Measurements from ENCODE around the gene ADARB1.

Gene ADARB1

GRCh38 chr21:45200031-45200430 is 125.7 kb downstream of the ADARB1 start:
- Histone ChIP-seq H3K9ac (ENCODE audit: low read length) (no peak overlapping the region), H3K27ac (ENCODE audit: low read depth, low read length) (no peak overlapping the region)

GRCh38 chr21:45200581-45201296 is 126.4 kb downstream of the ADARB1 start:
- Histone ChIP-seq H3K27me3 (ENCODE audit: control insufficient read depth, insufficient read depth, low read length) (no peaks in the 10 kb centered on the region), H3K27ac (ENCODE audit: low read depth, low read length) (no peak overlapping the region), H3K36me3 (ENCODE audit: control insufficient read depth, insufficient read depth, low read length) (peaks cover 4% of the 10 kb centered on the region), H3K9ac (ENCODE audit: low read length) (no peak overlapping the region), H3K4me3 (ENCODE audit: low read length) (no peak overlapping the region), H3K4me1 (ENCODE audit: control insufficient read depth, insufficient read depth, low read length) (peaks cover 2% of the 10 kb centered on the region)

More at GRCh38 chr21:45200031-45200430, 125.7 kb downstream of the ADARB1 start:
- Histone ChIP-seq H3K4me1 (ENCODE audit: control insufficient read depth, insufficient read depth, low read length) (no peaks in the 10 kb centered on the region), H3K36me3 (ENCODE audit: control insufficient read depth, insufficient read depth, low read length) (peaks cover 4% of the 10 kb centered on the region), H3K4me3 (ENCODE audit: low read length) (no peak overlapping the region), H3K27me3 (ENCODE audit: control insufficient read depth, insufficient read depth, low read length) (no peaks in the 10 kb centered on the region)

GRCh38 chr21:45202344-45202743 is 128.0 kb downstream of the ADARB1 start:
- H3K27ac ChIP-seq (ENCODE audit: low read depth, low read length): no peak overlapping the region
- peaks cover 4% of the 10 kb centered on the region for H3K36me3 ChIP-seq (ENCODE audit: control insufficient read depth, insufficient read depth, low read length)
- H3K4me3 ChIP-seq (ENCODE audit: low read length): no peak overlapping the region
- H3K9ac ChIP-seq (ENCODE audit: low read length): no peak overlapping the region
- peaks cover 2% of the 10 kb centered on the region for H3K4me1 ChIP-seq (ENCODE audit: control insufficient read depth, insufficient read depth, low read length)
- no peaks in the 10 kb centered on the region for H3K27me3 ChIP-seq (ENCODE audit: control insufficient read depth, insufficient read depth, low read length)

GRCh38 chr21:45202889-45203288 is 128.5 kb downstream of the ADARB1 start:
- Histone ChIP-seq H3K4me3 (ENCODE audit: low read length) (no peak overlapping the region), H3K27ac (ENCODE audit: low read depth, low read length) (no peak overlapping the region), H3K36me3 (ENCODE audit: control insufficient read depth, insufficient read depth, low read length) (peaks cover 4% of the 10 kb centered on the region), H3K9ac (ENCODE audit: low read length) (no peak overlapping the region), H3K4me1 (ENCODE audit: control insufficient read depth, insufficient read depth, low read length) (peaks cover 2% of the 10 kb centered on the region), H3K27me3 (ENCODE audit: control insufficient read depth, insufficient read depth, low read length) (no peaks in the 10 kb centered on the region)

- Histone ChIP-seq H3K4me3 (ENCODE audit: low read length) (no peak overlapping the region), H3K36me3 (ENCODE audit: control insufficient read depth, insufficient read depth, low read length) (peaks cover 4% of the 10 kb centered on the region), H3K9ac (ENCODE audit: low read length) (no peak overlapping the region), H3K4me1 (ENCODE audit: control insufficient read depth, insufficient read depth, low read length) (peaks cover 2% of the 10 kb centered on the region), H3K27ac (ENCODE audit: low read depth, low read length) (no peak overlapping the region), H3K27me3 (ENCODE audit: control insufficient read depth, insufficient read depth, low read length) (no peaks in the 10 kb centered on the region)
Observed at GRCh38 chr21:45203983-45204382, 129.6 kb downstream of the ADARB1 start.

- H3K9ac ChIP-seq (ENCODE audit: low read length): no peak overlapping the region
- no peak overlapping the region for H3K27ac ChIP-seq (ENCODE audit: low read depth, low read length)
- no peaks in the 10 kb centered on the region for H3K27me3 ChIP-seq (ENCODE audit: control insufficient read depth, insufficient read depth, low read length)
- peaks cover 2% of the 10 kb centered on the region for H3K4me1 ChIP-seq (ENCODE audit: control insufficient read depth, insufficient read depth, low read length)
- H3K36me3 ChIP-seq (ENCODE audit: control insufficient read depth, insufficient read depth, low read length): peaks cover 4% of the 10 kb centered on the region
- no peak overlapping the region for H3K4me3 ChIP-seq (ENCODE audit: low read length)
Observed at GRCh38 chr21:45204395-45204794, 130.0 kb downstream of the ADARB1 start.

GRCh38 chr21:45207839-45208626 is 133.7 kb downstream of the ADARB1 start:
- Histone ChIP-seq H3K9ac (ENCODE audit: low read length) (no peak overlapping the region), H3K36me3 (ENCODE audit: control insufficient read depth, insufficient read depth, low read length) (peaks cover 8% of the 10 kb centered on the region), H3K4me1 (ENCODE audit: control insufficient read depth, insufficient read depth, low read length) (peaks cover 2% of the 10 kb centered on the region), H3K27me3 (ENCODE audit: control insufficient read depth, insufficient read depth, low read length) (no peaks in the 10 kb centered on the region), H3K4me3 (ENCODE audit: low read length) (no peak overlapping the region), H3K27ac (ENCODE audit: low read depth, low read length) (no peak overlapping the region)

GRCh38 chr21:45208627-45208951 is 134.2 kb downstream of the ADARB1 start:
- no peaks in the 10 kb centered on the region for H3K27me3 ChIP-seq (ENCODE audit: control insufficient read depth, insufficient read depth, low read length)
- peaks cover 8% of the 10 kb centered on the region for H3K36me3 ChIP-seq (ENCODE audit: control insufficient read depth, insufficient read depth, low read length)
- no peak overlapping the region for H3K27ac ChIP-seq (ENCODE audit: low read depth, low read length)
- H3K4me3 ChIP-seq (ENCODE audit: low read length): no peak overlapping the region
- H3K4me1 ChIP-seq (ENCODE audit: control insufficient read depth, insufficient read depth, low read length): peaks cover 2% of the 10 kb centered on the region
- H3K9ac ChIP-seq (ENCODE audit: low read length): no peak overlapping the region

GRCh38 chr21:45209046-45209445 is 134.7 kb downstream of the ADARB1 start:
- Histone ChIP-seq H3K4me1 (ENCODE audit: control insufficient read depth, insufficient read depth, low read length) (peaks cover 2% of the 10 kb centered on the region), H3K4me3 (ENCODE audit: low read length) (no peak overlapping the region), H3K27me3 (ENCODE audit: control insufficient read depth, insufficient read depth, low read length) (no peaks in the 10 kb centered on the region), H3K36me3 (ENCODE audit: control insufficient read depth, insufficient read depth, low read length) (peaks cover 8% of the 10 kb centered on the region), H3K27ac (ENCODE audit: low read depth, low read length) (no peak overlapping the region), H3K9ac (ENCODE audit: low read length) (no peak overlapping the region)

- Histone ChIP-seq H3K27me3 (ENCODE audit: control insufficient read depth, insufficient read depth, low read length) (no peaks in the 10 kb centered on the region), H3K27ac (ENCODE audit: low read depth, low read length) (no peak overlapping the region), H3K9ac (ENCODE audit: low read length) (no peak overlapping the region), H3K4me3 (ENCODE audit: low read length) (no peak overlapping the region), H3K36me3 (ENCODE audit: control insufficient read depth, insufficient read depth, low read length) (peaks cover 4% of the 10 kb centered on the region), H3K4me1 (ENCODE audit: control insufficient read depth, insufficient read depth, low read length) (peaks cover 2% of the 10 kb centered on the region)
Observed at GRCh38 chr21:45209685-45210284, 135.4 kb downstream of the ADARB1 start.

- no peak overlapping the region for H3K27ac ChIP-seq (ENCODE audit: low read depth, low read length)
- no peak overlapping the region for H3K9ac ChIP-seq (ENCODE audit: low read length)
- H3K36me3 ChIP-seq (ENCODE audit: control insufficient read depth, insufficient read depth, low read length): peaks cover 4% of the 10 kb centered on the region
- no peaks in the 10 kb centered on the region for H3K4me1 ChIP-seq (ENCODE audit: control insufficient read depth, insufficient read depth, low read length)
- no peaks in the 10 kb centered on the region for H3K27me3 ChIP-seq (ENCODE audit: control insufficient read depth, insufficient read depth, low read length)
- H3K4me3 ChIP-seq (ENCODE audit: low read length): no peak overlapping the region
Observed at GRCh38 chr21:45210461-45210983, 136.1 kb downstream of the ADARB1 start.

- no peaks in the 10 kb centered on the region for H3K27me3 ChIP-seq (ENCODE audit: control insufficient read depth, insufficient read depth, low read length)
- H3K9ac ChIP-seq (ENCODE audit: low read length): no peak overlapping the region
- H3K4me1 ChIP-seq (ENCODE audit: control insufficient read depth, insufficient read depth, low read length): no peaks in the 10 kb centered on the region
- H3K36me3 ChIP-seq (ENCODE audit: control insufficient read depth, insufficient read depth, low read length): peaks cover 4% of the 10 kb centered on the region
- no peak overlapping the region for H3K27ac ChIP-seq (ENCODE audit: low read depth, low read length)
- H3K4me3 ChIP-seq (ENCODE audit: low read length): no peak overlapping the region
Observed at GRCh38 chr21:45211661-45212060, 137.3 kb downstream of the ADARB1 start.
